WERI-Rb-1 (cell line): Measurements from ENCODE around the gene TRAP1.

ENCODE experiments used
- DNase-seq: peaks from one replicate; pipeline ENCODE4 v3.0.0-alpha.2; 2020
- H3K27ac ChIP-seq: fragments of 250-450 bp; sonication (Bioruptor Pico); 2 replicates; pipeline ENCODE4 v1.5.1; 2020; ENCODE audit warnings: mild to moderate bottlenecking, moderate library complexity
- H3K27me3 ChIP-seq: fragments of 250-450 bp; sonication (Bioruptor Pico); 2 replicates; pipeline ENCODE4 v1.5.1; 2021; ENCODE audit warnings: mild to moderate bottlenecking, low read depth, moderate library complexity; ENCODE audit not compliant: insufficient read depth, severe bottlenecking
- H3K36me3 ChIP-seq: fragments of 250-450 bp; sonication (Bioruptor Pico); 2 replicates; pipeline ENCODE4 v1.5.1; 2020; ENCODE audit warnings: mild to moderate bottlenecking, moderate library complexity
- H3K4me3 ChIP-seq: 2 replicates; pipeline ENCODE4 v1.5.1; 2011; ENCODE audit warnings: low read depth, mild to moderate bottlenecking, control low read depth, low read length
- H3K9me3 ChIP-seq: fragments of 250-450 bp; sonication (Bioruptor Pico); 2 replicates; pipeline ENCODE4 v1.5.1; 2021; ENCODE audit warnings: mild to moderate bottlenecking, moderate library complexity; ENCODE audit not compliant: severe bottlenecking
- TF ChIP-seq, protein P1 (sequence below): IDR thresholded peaks from 2 replicates; pipeline ENCODE4 v1.5.1; 2011; ENCODE audit warnings: low read depth, mild to moderate bottlenecking, control low read depth, inconsistent platforms, low read length

The TRAP1 gene

DNA sequence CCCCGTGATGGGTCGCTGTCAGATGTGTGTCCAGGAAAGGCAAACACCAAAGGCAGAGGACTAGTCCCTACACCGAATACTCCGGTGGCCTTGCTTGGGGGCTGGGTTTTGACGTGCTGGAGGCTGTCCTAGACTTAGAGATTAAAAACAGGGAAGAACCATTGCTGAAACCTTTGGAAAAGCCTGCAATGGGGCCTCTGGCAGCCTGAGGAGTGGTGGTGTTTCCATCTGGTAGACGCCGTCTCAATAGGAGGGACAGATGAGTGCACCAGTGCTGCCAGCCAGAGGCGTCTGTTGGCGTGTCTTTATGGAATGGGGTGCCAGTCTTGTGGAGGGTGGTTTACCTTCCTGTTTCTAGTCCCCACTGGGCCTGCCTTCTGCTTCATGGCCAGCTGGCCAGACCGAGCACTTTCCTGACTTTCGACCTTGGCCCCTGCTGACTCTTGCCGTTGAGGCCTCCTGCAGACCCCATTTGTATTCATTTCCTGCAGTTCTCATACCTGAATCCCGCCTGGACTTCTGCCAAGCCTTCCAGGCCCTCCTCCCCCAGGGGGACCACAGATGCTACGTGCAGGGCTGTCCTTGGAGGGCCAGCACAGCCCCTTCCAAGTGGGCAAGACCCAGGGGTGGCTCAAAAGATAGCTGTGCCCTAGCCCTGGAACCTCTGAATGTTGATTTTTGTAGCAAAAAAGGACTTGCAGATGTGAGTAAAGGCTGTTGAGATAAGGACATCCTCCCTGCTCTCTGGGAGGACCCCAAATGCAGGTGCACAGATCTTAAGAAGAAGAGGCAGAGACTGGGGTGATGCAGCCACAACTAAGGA, 64.7 kb downstream of the TRAP1 start:
- no peaks in the 10 kb centered on the region for H3K9me3 ChIP-seq
- H3K36me3 ChIP-seq: peaks cover 39% of the 10 kb centered on the region
- no peak for DNase-seq

DNA sequence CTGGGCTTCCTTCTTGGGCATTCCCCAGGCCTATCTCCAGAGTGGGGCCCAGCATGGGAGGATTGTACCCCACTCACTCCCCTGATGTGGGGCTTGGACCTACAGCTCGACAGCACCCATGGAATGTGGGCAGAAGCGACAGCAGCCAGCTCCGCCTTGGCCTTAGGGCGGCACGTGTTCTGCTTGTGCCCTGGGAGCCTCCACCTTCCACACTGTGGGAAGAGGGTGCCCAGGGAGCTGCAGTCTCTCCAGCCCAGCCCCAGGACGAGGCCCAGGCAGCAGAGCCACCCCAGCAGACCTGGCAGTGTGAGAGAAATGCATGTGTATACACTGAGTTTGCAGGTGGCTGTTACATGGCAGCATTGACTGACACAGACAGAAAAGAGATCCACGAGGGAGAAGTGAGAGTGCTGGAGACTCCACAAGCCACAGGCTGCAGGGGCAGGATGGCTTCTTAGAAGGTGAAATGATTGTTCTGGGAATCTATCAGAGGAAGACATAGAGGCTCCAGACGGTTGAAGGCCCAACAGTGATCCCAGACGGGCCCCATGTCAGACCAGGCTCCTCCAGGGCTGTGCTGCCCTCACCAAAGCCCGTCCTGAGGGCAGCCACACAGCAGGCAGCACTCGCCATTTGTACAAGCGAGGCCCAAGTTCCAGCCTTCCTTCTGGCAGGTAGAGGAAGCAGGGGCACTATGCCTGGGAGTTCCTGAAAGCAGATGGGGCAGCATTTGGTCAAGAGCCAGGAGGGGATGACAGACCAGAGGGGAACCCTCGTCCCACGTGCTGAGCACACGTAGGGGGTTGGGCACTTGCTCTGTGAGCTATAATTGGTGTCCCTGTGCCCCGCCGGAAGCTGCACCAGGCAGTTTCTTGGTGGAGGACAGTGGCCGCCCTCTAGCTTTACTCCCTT, 65.6 kb downstream of the TRAP1 start:
- Histone ChIP-seq H3K9me3 (no peaks in the 10 kb centered on the region), H3K27ac (no peak overlapping the region)

More for the DNA sequence above, 64.7 kb downstream of the TRAP1 start:
- H3K27me3 ChIP-seq: no peaks in the 10 kb centered on the region
- no peak overlapping the region for H3K4me3 ChIP-seq
- H3K27ac ChIP-seq: no peak overlapping the region
- TF ChIP-seq, protein P1, sequence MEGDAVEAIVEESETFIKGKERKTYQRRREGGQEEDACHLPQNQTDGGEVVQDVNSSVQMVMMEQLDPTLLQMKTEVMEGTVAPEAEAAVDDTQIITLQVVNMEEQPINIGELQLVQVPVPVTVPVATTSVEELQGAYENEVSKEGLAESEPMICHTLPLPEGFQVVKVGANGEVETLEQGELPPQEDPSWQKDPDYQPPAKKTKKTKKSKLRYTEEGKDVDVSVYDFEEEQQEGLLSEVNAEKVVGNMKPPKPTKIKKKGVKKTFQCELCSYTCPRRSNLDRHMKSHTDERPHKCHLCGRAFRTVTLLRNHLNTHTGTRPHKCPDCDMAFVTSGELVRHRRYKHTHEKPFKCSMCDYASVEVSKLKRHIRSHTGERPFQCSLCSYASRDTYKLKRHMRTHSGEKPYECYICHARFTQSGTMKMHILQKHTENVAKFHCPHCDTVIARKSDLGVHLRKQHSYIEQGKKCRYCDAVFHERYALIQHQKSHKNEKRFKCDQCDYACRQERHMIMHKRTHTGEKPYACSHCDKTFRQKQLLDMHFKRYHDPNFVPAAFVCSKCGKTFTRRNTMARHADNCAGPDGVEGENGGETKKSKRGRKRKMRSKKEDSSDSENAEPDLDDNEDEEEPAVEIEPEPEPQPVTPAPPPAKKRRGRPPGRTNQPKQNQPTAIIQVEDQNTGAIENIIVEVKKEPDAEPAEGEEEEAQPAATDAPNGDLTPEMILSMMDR: no peak

DNA sequence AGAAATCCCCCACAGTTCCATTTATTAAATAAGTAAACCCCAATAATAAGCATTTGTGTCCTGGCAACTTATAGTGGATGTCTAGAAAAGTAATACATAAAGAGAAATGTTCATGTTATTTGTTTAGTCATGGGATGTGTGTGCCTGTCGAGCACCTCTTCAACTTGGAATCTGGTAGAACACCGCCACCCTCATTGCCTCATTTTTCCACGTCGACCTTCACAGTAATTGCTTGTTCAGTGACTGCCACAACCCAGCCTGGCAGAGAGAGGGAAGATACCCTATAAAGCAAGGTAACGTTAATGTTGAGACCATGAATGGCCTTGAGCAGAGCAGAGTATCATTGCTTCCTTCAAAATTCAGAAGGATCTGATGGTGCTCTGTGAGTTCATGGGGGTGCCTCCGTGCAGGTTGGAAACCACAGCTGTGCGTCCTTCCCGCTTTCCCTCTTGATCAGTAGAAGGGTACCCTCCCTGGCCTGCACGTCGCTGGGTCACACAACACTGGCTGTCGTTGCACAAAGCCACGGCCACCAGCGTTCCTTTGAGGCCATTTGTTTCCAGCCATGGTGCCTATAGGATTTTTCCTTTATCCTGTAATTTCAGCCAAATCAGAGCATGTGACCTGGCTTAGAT, 66.6 kb downstream of the TRAP1 start:
- no peak overlapping the region for H3K27ac ChIP-seq
- H3K36me3 ChIP-seq: peaks cover 25% of the 10 kb centered on the region

More for the DNA sequence above, 65.6 kb downstream of the TRAP1 start:
- no peak overlapping the region for H3K4me3 ChIP-seq
- no peak for DNase-seq
- peaks cover 31% of the 10 kb centered on the region for H3K36me3 ChIP-seq
- TF ChIP-seq, protein P1: no peak
- no peaks in the 10 kb centered on the region for H3K27me3 ChIP-seq

DNA sequence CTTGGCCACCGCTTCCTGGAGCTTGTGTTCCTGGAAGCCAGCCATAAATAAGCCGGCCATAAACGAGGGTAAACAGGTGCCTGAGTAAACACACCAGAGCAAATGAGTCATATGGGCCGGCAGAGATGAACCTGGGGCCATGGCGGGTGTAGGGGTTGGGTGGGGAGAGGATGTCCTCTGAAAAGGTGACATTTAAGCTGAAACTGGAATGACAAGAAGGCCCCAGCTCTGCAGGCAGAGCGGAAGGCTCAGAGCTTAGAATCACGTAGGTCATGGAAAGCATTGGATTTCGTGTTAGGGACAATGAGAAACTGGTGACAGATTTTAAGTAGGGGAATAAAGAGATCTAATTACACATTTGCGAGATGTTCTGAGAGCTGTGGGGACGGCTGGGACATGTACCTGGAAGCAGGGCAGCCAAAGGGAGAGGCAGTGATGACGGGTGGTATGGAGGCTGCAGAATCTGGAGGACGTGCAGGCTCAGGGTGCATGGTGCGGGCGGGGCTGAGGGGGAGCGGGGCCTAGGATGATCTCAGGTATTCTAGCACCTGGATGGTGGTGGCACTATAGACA, 70.9 kb downstream of the TRAP1 start:
- no peaks in the 10 kb centered on the region for H3K27me3 ChIP-seq
- no peaks in the 10 kb centered on the region for H3K9me3 ChIP-seq
- no peak for DNase-seq
- no peak overlapping the region for H3K4me3 ChIP-seq
- no peak overlapping the region for H3K27ac ChIP-seq
- H3K36me3 ChIP-seq: no peaks in the 10 kb centered on the region; the same call in 1 of the 2 replicates
- TF ChIP-seq, protein P1: no peak

More for the DNA sequence above, 66.6 kb downstream of the TRAP1 start:
- no peak for DNase-seq
- no peaks in the 10 kb centered on the region for H3K27me3 ChIP-seq
- TF ChIP-seq, protein P1: no peak
- no peak overlapping the region for H3K4me3 ChIP-seq
- H3K9me3 ChIP-seq: no peaks in the 10 kb centered on the region

DNA sequence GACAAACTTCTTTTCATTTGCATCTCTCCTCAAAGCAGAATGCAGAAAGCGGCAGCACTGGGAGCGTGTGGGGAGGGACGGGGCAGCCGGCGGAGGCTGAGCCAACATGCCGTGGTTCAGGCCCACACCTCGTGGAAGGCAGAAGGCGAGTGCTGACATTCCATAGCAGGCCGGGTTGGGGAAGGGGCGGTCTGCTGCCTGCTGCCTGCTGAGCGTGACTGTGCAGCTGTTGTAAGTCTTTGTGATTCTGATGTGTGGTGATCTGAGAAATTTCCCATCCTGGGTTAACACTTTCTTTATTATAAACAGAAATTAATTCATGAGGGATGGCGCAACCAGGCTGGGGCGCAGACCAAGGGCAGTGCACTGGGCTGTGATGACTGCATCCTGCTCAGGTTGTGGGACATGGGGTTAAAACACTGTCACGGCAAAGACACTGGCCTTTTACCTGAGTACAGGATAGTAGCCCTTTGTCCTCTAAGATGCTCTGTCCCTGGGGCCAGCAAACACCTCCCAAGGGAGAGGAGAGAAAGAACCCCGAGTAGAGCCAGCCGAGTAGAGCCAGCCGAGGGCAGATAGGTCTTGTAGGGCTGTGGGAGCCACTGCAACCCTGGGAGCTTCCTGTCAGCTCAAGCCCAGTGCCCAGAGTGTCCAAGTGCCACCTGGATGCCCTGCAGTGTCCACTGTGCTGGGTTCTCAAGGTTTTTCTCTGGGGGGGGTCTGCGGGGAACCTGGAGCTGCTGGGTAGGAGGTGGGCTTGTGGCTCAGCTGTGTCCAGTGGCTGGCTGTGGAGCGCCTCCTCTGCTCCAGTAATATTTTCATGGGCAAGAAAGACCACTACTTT, 71.6 kb downstream of the TRAP1 start:
- Histone ChIP-seq H3K9me3 (no peaks in the 10 kb centered on the region), H3K4me3 (no peak overlapping the region), H3K36me3 (no peaks in the 10 kb centered on the region; the same call in 1 of the 2 replicates), H3K27me3 (no peaks in the 10 kb centered on the region), H3K27ac (no peak overlapping the region)
- TF ChIP-seq, protein P1: no peak
- no peak for DNase-seq
